Loucy (cell line): ENCODE measurements around the gene TRIM3.

Experiments
- H2AFZ ChIP-seq: fragments of 200-600 bp; sonication (generic); 2 replicates; pipeline ENCODE4 v1.6.0; 2016; ENCODE audit warnings: antibody characterized with exemption, mild to moderate bottlenecking, low read length, moderate library complexity
- H3F3A ChIP-seq: fragments of 200-600 bp; 2 replicates; pipeline ENCODE4 v1.6.0; 2016; ENCODE audit warnings: antibody characterized with exemption, low read depth, mild to moderate bottlenecking
- H3K27me3 ChIP-seq: fragments of 200-600 bp; sonication (generic); 2 replicates; pipeline ENCODE4 v1.6.1; 2014; ENCODE audit warnings: low read length, mild to moderate bottlenecking; ENCODE audit not compliant: insufficient read depth, poor library complexity, severe bottlenecking
- H3K36me3 ChIP-seq: fragments of 200-600 bp; sonication (generic); 2 replicates; pipeline ENCODE4 v1.6.1; 2016; ENCODE audit warnings: low read length; ENCODE audit not compliant: insufficient read depth
- H3K4me1 ChIP-seq: fragments of 200-600 bp; sonication (generic); 2 replicates; pipeline ENCODE4 v1.5.1; 2014; ENCODE audit warnings: low read length, mild to moderate bottlenecking; ENCODE audit not compliant: insufficient read depth, poor library complexity, severe bottlenecking
- H3K4me2 ChIP-seq: fragments of 200-600 bp; sonication (generic); 2 replicates; pipeline ENCODE4 v1.6.0; 2014; ENCODE audit warnings: antibody characterized with exemption, low read length, low read depth, mild to moderate bottlenecking; ENCODE audit not compliant: poor library complexity, severe bottlenecking
- H3K4me3 ChIP-seq: fragments of 200-600 bp; sonication (generic); 2 replicates; pipeline ENCODE4 v1.5.1; 2014; ENCODE audit warnings: low read length, mild to moderate bottlenecking, mixed read lengths; ENCODE audit not compliant: poor library complexity, severe bottlenecking
- H3K79me2 ChIP-seq: fragments of 200-600 bp; sonication (generic); 2 replicates; pipeline ENCODE4 v1.6.1; 2014; ENCODE audit warnings: low read length; ENCODE audit not compliant: insufficient read depth
- H3K9ac ChIP-seq: fragments of 200-600 bp; sonication (generic); 2 replicates; pipeline ENCODE4 v1.6.0; 2014; ENCODE audit warnings: mild to moderate bottlenecking, low read depth, low read length, moderate library complexity; ENCODE audit not compliant: poor library complexity, severe bottlenecking
- H3K9me2 ChIP-seq: fragments of 200-600 bp; sonication (generic); replicated peaks from 2 replicates; pipeline ENCODE4 v1.6.1; 2016; ENCODE audit warnings: low read depth, low read length, mixed read lengths
- H3K9me3 ChIP-seq: fragments of 200-600 bp; sonication (generic); 2 replicates; pipeline ENCODE4 v1.6.1; 2014; ENCODE audit warnings: mild to moderate bottlenecking, antibody characterized with exemption, low read length, low read depth; ENCODE audit not compliant: insufficient read depth
- H4K20me1 ChIP-seq: fragments of 200-600 bp; sonication (generic); 2 replicates; pipeline ENCODE4 v1.6.0; 2014; ENCODE audit warnings: antibody characterized with exemption, low read length, mild to moderate bottlenecking; ENCODE audit not compliant: insufficient read depth, poor library complexity, severe bottlenecking
- EZH2phosphoT487 ChIP-seq: fragments of 200-600 bp; IDR thresholded peaks from 2 replicates; pipeline ENCODE4 v1.6.1; 2018; ENCODE audit warnings: antibody characterized with exemption, mild to moderate bottlenecking, moderate library complexity, borderline replicate concordance
- TF ChIP-seq, protein P1 (sequence below): fragments of 200-600 bp; sonication (generic); conservative IDR thresholded peaks from 2 replicates; pipeline ENCODE4 v1.5.1; 2014; ENCODE audit warnings: mild to moderate bottlenecking, antibody characterized with exemption, low read length

Gene TRIM3

DNA sequence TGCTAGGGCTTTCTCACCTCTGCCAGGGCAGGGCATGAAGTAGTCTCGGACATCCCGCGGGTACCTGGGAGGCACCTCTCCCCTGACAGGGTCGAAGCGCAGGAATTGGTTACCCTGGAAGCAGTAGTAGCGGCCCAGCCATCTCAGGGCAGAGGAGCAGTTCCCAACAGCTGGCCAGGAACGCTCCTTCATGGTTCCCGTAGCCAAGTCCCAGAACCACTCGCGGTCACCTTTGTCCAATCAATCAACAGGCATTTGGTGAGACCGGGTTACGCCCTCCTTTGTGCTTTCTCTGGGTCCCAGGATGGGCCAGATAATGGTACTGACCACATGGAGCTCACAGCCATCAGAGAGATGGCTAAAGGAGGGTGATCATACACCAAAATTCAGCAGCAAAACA is 36.3 kb downstream of the TRIM3 start:
- Histone ChIP-seq H2AFZ (no peak overlapping the region; the same call in 1 of the 2 replicates), H3K36me3 (no peaks in the 10 kb centered on the region), H3K4me3 (no peak overlapping the region), H3K4me2 (no peak overlapping the region), H3K9me2 (no peaks in the 10 kb centered on the region), H3K27me3 (no peaks in the 10 kb centered on the region), H3K9ac (no peak overlapping the region), H3K79me2 (no peaks in the 10 kb centered on the region), H4K20me1 (no peaks in the 10 kb centered on the region), H3F3A (no peaks in the 10 kb centered on the region), H3K4me1 (peaks cover 20% of the 10 kb centered on the region), H3K9me3 (no peaks in the 10 kb centered on the region)
- no peak for TF ChIP-seq EZH2phosphoT487
- TF ChIP-seq, protein P1, sequence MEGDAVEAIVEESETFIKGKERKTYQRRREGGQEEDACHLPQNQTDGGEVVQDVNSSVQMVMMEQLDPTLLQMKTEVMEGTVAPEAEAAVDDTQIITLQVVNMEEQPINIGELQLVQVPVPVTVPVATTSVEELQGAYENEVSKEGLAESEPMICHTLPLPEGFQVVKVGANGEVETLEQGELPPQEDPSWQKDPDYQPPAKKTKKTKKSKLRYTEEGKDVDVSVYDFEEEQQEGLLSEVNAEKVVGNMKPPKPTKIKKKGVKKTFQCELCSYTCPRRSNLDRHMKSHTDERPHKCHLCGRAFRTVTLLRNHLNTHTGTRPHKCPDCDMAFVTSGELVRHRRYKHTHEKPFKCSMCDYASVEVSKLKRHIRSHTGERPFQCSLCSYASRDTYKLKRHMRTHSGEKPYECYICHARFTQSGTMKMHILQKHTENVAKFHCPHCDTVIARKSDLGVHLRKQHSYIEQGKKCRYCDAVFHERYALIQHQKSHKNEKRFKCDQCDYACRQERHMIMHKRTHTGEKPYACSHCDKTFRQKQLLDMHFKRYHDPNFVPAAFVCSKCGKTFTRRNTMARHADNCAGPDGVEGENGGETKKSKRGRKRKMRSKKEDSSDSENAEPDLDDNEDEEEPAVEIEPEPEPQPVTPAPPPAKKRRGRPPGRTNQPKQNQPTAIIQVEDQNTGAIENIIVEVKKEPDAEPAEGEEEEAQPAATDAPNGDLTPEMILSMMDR = no peak

DNA sequence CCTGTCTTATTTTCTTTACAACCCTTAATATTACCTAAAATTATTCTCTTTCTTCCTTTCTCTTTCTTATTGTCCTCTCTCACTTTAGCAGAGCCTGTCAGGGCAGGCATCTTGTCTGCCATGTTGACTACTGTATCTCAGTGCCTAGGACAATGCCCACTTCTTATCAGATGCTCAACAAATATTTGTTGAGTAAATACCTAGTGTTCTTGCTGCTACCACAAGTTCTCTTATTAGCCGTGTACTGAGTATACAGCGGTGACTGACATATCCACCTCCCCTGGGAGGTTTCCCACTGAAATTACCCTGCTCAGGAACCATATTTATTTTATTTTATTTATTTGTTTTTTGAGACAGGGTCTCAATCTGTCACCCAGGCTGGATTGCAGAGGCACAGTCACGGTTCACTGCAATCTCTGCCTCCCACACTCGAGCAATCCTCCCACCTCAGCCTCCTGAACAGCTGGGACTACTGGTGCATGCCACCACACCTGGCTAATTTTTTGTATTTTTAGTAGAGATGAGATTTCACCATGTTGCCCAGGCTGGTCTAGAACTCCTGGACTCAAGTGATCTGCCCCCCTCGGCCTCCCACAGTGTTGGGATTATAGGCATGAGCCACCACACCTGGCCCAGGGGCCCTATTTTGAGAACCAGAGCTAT is 39.6 kb downstream of the TRIM3 start:
- Histone ChIP-seq H4K20me1 (no peaks in the 10 kb centered on the region), H3K79me2 (no peaks in the 10 kb centered on the region), H2AFZ (no peak overlapping the region), H3K9ac (no peak overlapping the region), H3K27me3 (no peaks in the 10 kb centered on the region), H3K9me3 (no peaks in the 10 kb centered on the region), H3F3A (no peaks in the 10 kb centered on the region), H3K4me3 (no peak overlapping the region), H3K4me2 (no peak overlapping the region), H3K36me3 (no peaks in the 10 kb centered on the region), H3K9me2 (no peaks in the 10 kb centered on the region), H3K4me1 (peaks cover 17% of the 10 kb centered on the region)
- TF ChIP-seq, protein P1 = no peak
- TF ChIP-seq EZH2phosphoT487 = no peak

DNA sequence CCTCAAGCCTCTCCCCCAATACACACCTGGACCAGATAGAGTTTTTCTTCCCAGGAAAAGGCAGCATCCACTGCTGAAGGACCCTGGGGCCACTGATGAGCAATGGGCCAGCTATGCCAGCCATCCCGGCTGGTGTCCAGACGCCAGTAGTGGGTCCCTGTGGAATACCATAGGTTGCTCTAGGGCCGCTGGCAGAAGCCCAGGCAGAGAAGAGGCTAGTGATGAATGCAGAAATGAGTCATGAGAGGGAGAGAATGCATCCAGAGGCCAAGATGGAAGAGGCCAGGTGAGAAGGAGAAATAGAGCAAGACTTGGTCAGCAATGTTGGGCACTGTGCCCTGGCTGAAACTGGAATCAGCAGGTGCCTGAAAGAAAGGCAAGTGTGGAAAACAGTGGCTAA is 41.9 kb downstream of the TRIM3 start:
- H4K20me1 ChIP-seq = no peaks in the 10 kb centered on the region
- no peak overlapping the region for H2AFZ ChIP-seq
- H3K9me2 ChIP-seq = no peaks in the 10 kb centered on the region
- no peaks in the 10 kb centered on the region for H3K36me3 ChIP-seq
- no peaks in the 10 kb centered on the region for H3K9me3 ChIP-seq
- no peak overlapping the region for H3K4me2 ChIP-seq
- no peaks in the 10 kb centered on the region for H3K79me2 ChIP-seq
- H3F3A ChIP-seq = no peaks in the 10 kb centered on the region
- no peak overlapping the region for H3K4me3 ChIP-seq
- no peaks in the 10 kb centered on the region for H3K4me1 ChIP-seq
- TF ChIP-seq, protein P1 = no peak
- TF ChIP-seq EZH2phosphoT487 = no peak
- H3K9ac ChIP-seq = no peak overlapping the region
- no peaks in the 10 kb centered on the region for H3K27me3 ChIP-seq
